MM.1S (cell line): ENCODE data around the gene LRCH1.

Source experiments
- EZH2 ChIP-seq: fragments of 300-600 bp; sonication (generic); optimal IDR thresholded peaks from 2 replicates; pipeline ENCODE3; 2017; ENCODE audit warnings: low read depth, mild to moderate bottlenecking, antibody characterized with exemption, low read length, mixed read lengths
- EZH2phosphoT487 ChIP-seq: fragments of 300-600 bp; sonication (generic); IDR thresholded peaks from 2 replicates; pipeline ENCODE4 v1.6.1; 2018; ENCODE audit warnings: antibody characterized with exemption, low read length
- TF ChIP-seq, protein P1 (sequence below): fragments of 300-600 bp; sonication (generic); IDR thresholded peaks from 2 replicates; pipeline ENCODE4 v1.5.1; 2016; ENCODE audit warnings: antibody characterized with exemption, low read length, mixed read lengths

DNA sequence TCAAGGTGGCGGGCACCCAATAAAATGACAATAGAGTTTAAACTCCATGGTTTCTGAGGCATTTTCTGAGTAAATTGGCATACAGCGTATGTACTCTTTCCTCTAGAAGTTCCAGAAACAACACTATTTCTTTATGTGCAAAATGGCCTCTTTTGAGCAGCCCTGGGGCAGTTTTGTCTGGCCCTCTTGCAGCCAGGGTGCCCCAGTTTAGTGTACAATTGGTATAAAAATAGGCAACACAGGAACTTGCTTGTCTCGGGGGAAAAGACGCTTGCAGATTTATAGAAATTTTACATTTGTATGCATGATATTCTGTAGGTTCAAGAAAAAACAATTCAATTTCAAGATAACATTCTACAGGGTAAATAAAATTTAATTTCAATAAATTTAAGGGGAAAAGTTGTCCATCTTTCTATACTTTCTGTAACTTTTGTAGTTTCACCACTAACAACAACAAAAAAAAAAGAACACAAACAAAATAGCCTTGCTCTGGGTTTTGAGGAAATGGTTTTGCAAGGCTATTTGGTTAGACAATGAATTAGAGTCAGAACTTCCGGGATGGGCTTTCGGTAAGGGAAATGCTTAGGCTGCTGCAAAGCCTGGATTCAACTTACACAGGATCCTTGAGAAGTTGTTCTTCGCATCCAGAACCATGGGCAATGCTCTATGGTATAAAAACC lies 45.3 kb downstream of the LRCH1 start:
- TF ChIP-seq, protein P1, sequence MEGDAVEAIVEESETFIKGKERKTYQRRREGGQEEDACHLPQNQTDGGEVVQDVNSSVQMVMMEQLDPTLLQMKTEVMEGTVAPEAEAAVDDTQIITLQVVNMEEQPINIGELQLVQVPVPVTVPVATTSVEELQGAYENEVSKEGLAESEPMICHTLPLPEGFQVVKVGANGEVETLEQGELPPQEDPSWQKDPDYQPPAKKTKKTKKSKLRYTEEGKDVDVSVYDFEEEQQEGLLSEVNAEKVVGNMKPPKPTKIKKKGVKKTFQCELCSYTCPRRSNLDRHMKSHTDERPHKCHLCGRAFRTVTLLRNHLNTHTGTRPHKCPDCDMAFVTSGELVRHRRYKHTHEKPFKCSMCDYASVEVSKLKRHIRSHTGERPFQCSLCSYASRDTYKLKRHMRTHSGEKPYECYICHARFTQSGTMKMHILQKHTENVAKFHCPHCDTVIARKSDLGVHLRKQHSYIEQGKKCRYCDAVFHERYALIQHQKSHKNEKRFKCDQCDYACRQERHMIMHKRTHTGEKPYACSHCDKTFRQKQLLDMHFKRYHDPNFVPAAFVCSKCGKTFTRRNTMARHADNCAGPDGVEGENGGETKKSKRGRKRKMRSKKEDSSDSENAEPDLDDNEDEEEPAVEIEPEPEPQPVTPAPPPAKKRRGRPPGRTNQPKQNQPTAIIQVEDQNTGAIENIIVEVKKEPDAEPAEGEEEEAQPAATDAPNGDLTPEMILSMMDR, result no peak
- no peak for TF ChIP-seq EZH2
- TF ChIP-seq EZH2phosphoT487, result no peak
